NCI-H187 (cell line): ENCODE measurements around the gene ELMO3.

Source experiments
- DNase-seq, 2 experiments: peaks; one replicate each; lab custom pipeline; 2025; lab: John Stamatoyannopoulos, UW

The ELMO3 gene

GRCh38 chr16:67183284-67183626, 15.7 kb upstream of the ELMO3 start:
- DNase-seq, result no peak

GRCh38 chr16:67183627-67184452, 15.1 kb upstream of the ELMO3 start, which contains the start of gene MATCAP1:
MATCAP1 (minus strand) TSS chr16:67183963; CDS start chr16:67180610, 3,353 bp downstream.
- peak; percentile 87 to 94 for DNase-seq

- no peak for DNase-seq
Observed at GRCh38 chr16:67184453-67184994, 14.4 kb upstream of the ELMO3 start.

GRCh38 chr16:67184995-67185650, 13.8 kb upstream of the ELMO3 start:
- peak; percentile 15 to 20 for DNase-seq

GRCh38 chr16:67185651-67186134, 13.2 kb upstream of the ELMO3 start:
- no peak for DNase-seq

GRCh38 chr16:67186550-67186950, 12.4 kb upstream of the ELMO3 start:
- no peak for DNase-seq

- no peak for DNase-seq
Observed at GRCh38 chr16:67187175-67187890, 11.6 kb upstream of the ELMO3 start.

- no peak for DNase-seq
Observed at GRCh38 chr16:67188323-67188722, 10.6 kb upstream of the ELMO3 start.

- DNase-seq, result no peak
Observed at GRCh38 chr16:67188798-67189197, 10.1 kb upstream of the ELMO3 start.

GRCh38 chr16:67190041-67190440, 8.9 kb upstream of the ELMO3 start, which contains the start of gene EXOC3L1:
EXOC3L1 (minus strand) TSS chr16:67190136; CDS start chr16:67189676, 460 bp downstream.
- DNase-seq, result no peak

GRCh38 chr16:67190448-67191399, 8.2 kb upstream of the ELMO3 start:
- DNase-seq, result no peak

- no peak for DNase-seq
Observed at GRCh38 chr16:67191411-67191994, 7.4 kb upstream of the ELMO3 start.

GRCh38 chr16:67191995-67192681, 6.8 kb upstream of the ELMO3 start, which contains the start of gene E2F4:
E2F4 (plus strand) TSS chr16:67192155; CDS start chr16:67192228, 73 bp downstream.
- DNase-seq, result peak; percentile 63 to 71

- DNase-seq, result no peak
Observed at GRCh38 chr16:67192781-67193361, 6.1 kb upstream of the ELMO3 start.

GRCh38 chr16:67193536-67193935, 5.4 kb upstream of the ELMO3 start:
- no peak for DNase-seq

- DNase-seq, result no peak
Observed at GRCh38 chr16:67194260-67194659, 4.7 kb upstream of the ELMO3 start.

GRCh38 chr16:67195676-67196075, 3.3 kb upstream of the ELMO3 start:
- no peak for DNase-seq

- no peak for DNase-seq
Observed at GRCh38 chr16:67196881-67197280, 2.0 kb upstream of the ELMO3 start.

- no peak for DNase-seq
Observed at GRCh38 chr16:67197704-67198103, 1.2 kb upstream of the ELMO3 start.
